Measurements from ENCODE around the gene WDR43.

Gene WDR43

GRCh38 chr2:28994679-28995078, 100.2 kb downstream of the WDR43 start:
- no peak for DNase-seq

GRCh38 chr2:28995765-28996750, 101.6 kb downstream of the WDR43 start:
- no peak for DNase-seq

DNA sequence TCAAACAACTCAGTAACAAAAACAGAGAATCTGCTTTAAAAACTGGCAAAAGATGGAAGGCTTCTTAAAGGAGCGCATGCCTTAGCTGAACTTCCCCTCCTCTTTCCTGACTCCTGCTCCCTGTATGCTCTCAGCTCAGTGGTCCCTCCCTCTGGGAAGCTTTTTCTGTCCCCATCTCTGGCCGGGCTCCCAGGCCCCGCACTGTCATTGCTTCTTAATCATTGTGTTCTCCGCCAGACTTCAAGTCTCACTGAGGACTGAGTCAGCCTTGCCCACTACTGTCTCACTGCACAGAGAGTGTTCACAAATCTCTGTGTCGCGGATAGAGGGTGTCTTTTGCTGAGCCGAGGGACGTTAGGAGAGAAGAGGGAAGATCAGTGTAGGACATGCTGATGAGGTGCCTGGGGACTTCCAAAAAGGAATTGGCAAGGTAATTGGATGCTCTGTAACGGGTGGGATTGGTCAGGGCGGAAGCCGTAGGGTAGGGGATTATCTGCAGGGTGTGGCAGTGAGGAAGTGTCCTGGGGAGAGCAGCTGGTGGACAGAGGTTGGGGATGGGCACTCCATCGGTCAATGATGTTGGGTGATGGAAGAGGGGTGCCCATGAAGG, 102.9 kb downstream of the WDR43 start:
- DNase-seq, result no peak

Measured in NCI-H524 treated with DMSO at 0.1 percent for 48 hours (cell line).